Calu3 (cell line): ENCODE results near the gene PTCHD1. TPM values are rescaled to one million over a fixed set of nuclear protein-coding genes. Genes with fewer than 3 reads are reported as not detected.

Experiments
- BruUV-seq: library from RNA; stranded (reverse); fragments of 400-500 nt; replicated peaks from 2 replicates; lab custom pipeline; 2021; lab: Mats Ljungman, UMichigan
- CTCF ChIA-PET: fragments of 300-600 bp; sonication (Branson Sonifier 250); formaldehyde crosslinking; loops from one replicate; lab custom pipeline; 2022; ENCODE audit warnings: antibody characterized with exemption; lab: Charles Lee
- DNase-seq: peaks from one replicate; pipeline ENCODE4 v3.0.0; 2022
- H3K27ac Mint-ChIP-seq: one replicate; pipeline ENCODE4 v1.8.0; 2022; ENCODE audit warnings: mixed read lengths; ENCODE audit not compliant: unreplicated experiment
- H3K27me3 Mint-ChIP-seq: one replicate; pipeline ENCODE4 v1.8.0; 2022; ENCODE audit warnings: mixed read lengths; ENCODE audit not compliant: unreplicated experiment
- H3K36me3 Mint-ChIP-seq: one replicate; pipeline ENCODE4 v1.8.0; 2022; ENCODE audit warnings: mild to moderate bottlenecking, moderate library complexity, mixed read lengths; ENCODE audit not compliant: insufficient read depth, unreplicated experiment
- H3K4me1 Mint-ChIP-seq: one replicate; pipeline ENCODE4 v1.8.0; 2022; ENCODE audit warnings: mild to moderate bottlenecking, low read depth, mixed read lengths; ENCODE audit not compliant: unreplicated experiment
- H3K4me3 Mint-ChIP-seq: one replicate; pipeline ENCODE4 v1.8.0; 2022; ENCODE audit warnings: mild to moderate bottlenecking, low read depth, moderate library complexity, mixed read lengths; ENCODE audit not compliant: unreplicated experiment
- H3K9me3 Mint-ChIP-seq: one replicate; pipeline ENCODE4 v1.8.0; 2022; ENCODE audit warnings: low read depth, mixed read lengths; ENCODE audit not compliant: unreplicated experiment
- intact Hi-C: fragments of 100-400 bp; cut with micrococcal nuclease; formaldehyde crosslinking; loops from one replicate; pipeline ENCODE4 v1.10.0; 2022; ENCODE audit not compliant: unreplicated experiment
- total RNA-seq: library from RNA; stranded (reverse); gene quantifications from 2 replicates; pipeline ENCODE4 v1.2.3, GENCODE V29; 2022
- TF ChIP-seq, protein P1 (sequence below): fragments of 200-600 bp; IDR thresholded peaks from one replicate; pipeline ENCODE4 v1.8.0; 2022; ENCODE audit warnings: antibody characterized with exemption; ENCODE audit not compliant: unreplicated experiment

Gene PTCHD1
- total RNA-seq, 1 experiment from 2014 or later: not detected

DNA sequence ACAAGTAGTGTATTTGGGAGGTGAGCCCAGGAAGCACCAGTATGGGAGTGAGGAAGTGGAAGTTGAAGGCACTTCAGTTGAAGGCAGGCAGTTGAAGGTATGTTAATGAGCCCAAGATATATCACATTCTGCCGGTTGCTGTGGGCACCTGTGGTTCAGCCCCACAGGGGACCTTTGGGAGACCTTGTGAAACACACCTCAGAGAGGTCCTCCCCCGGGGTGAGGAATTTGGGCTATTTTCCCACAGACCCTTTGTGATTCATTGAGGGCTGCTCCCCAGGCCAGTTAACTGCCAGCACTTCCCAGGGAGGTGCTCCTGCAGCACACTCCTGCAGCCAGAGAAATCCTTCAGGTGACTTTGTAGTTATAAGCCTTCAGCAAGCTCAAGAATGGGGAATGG lies 45.9 kb downstream of the PTCHD1 start:
- CTCF ChIA-PET: no interaction called here
- intact Hi-C loops: no loop called here
- Mint-ChIP-seq H3K27ac (no peak overlapping the region), H3K36me3 (no peaks in the 10 kb centered on the region), H3K9me3 (no peaks in the 10 kb centered on the region), H3K4me1 (no peaks in the 10 kb centered on the region), H3K4me3 (no peak overlapping the region), H3K27me3 (no peaks in the 10 kb centered on the region)
- BruUV-seq: no TSS peak
- TF ChIP-seq, protein P1, sequence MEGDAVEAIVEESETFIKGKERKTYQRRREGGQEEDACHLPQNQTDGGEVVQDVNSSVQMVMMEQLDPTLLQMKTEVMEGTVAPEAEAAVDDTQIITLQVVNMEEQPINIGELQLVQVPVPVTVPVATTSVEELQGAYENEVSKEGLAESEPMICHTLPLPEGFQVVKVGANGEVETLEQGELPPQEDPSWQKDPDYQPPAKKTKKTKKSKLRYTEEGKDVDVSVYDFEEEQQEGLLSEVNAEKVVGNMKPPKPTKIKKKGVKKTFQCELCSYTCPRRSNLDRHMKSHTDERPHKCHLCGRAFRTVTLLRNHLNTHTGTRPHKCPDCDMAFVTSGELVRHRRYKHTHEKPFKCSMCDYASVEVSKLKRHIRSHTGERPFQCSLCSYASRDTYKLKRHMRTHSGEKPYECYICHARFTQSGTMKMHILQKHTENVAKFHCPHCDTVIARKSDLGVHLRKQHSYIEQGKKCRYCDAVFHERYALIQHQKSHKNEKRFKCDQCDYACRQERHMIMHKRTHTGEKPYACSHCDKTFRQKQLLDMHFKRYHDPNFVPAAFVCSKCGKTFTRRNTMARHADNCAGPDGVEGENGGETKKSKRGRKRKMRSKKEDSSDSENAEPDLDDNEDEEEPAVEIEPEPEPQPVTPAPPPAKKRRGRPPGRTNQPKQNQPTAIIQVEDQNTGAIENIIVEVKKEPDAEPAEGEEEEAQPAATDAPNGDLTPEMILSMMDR: no peak
- DNase-seq: no peak

DNA sequence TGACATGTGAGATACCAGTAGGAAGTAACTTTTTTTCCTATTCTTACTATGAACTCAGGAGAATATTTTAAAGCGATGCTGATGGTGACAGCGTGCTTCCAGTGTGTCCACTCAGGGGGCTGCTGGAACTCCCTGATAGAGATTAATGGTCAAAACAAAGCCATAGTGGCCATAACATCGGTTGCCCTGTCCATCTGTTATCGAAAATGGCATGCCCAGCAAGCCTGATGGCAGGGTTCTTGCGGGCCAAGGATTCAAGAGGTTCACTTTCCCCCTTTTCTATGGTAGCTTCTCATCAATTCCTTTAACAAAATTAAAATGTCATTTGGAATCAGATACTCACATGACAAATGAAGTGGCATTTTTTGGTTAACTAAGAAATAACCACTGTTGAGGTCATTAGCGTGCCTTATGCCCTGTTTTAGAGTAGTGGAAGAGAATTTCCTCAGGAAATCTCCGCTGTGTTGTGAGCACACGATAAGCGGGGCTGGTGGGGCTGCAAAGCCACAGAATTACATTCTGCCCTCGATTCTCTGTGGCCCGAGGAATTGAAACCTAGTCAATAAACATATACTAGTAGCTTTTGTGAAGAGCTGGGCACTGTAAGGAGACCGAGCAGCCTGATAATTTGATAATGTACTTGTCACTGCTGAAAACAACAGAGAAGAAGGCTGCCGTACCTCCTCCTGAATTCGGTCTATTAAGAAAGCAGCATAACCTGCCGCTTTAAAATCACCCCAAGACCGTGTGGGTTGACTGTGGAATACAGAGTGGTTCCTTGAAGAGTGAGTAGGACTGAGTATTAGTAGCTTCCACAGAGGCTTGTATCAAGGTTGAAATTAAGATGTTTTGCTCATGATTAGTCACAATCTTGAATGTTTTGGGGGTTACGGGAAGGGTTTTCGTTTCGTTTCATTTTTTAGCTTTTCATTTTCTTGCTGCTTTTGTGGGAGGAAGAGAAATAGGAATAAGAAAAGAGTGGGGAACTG lies 46.7 kb downstream of the PTCHD1 start:
- intact Hi-C loops: no loop called here
- no peak overlapping the region for H3K27ac Mint-ChIP-seq
- H3K9me3 Mint-ChIP-seq: no peaks in the 10 kb centered on the region
- CTCF ChIA-PET: no interaction called here
- H3K27me3 Mint-ChIP-seq: no peaks in the 10 kb centered on the region
- TF ChIP-seq, protein P1: no peak
- H3K4me1 Mint-ChIP-seq: no peaks in the 10 kb centered on the region
- no peaks in the 10 kb centered on the region for H3K36me3 Mint-ChIP-seq
- no TSS peak for BruUV-seq
- no peak for DNase-seq
- no peak overlapping the region for H3K4me3 Mint-ChIP-seq

DNA sequence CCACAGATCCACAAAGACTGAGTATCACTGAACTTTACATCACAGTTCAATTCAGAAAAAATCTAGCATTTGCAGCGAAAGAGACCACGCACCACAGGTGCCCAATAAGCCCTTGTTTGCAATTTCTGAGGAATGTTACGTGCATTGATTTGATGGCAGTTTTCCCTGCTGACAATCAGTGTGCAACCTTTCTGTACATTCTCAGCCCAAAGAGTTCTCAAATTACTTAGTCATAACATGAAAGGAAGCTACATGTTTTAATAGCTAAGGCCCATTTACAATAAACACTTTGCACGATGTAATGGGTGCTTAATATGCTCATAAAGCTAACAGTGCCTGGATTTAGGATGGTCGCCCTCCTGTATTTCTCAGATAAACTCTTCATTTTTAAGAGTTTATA lies 47.9 kb downstream of the PTCHD1 start:
- Mint-ChIP-seq H3K36me3 (no peaks in the 10 kb centered on the region), H3K27ac (no peak overlapping the region), H3K4me1 (no peaks in the 10 kb centered on the region), H3K9me3 (no peaks in the 10 kb centered on the region), H3K4me3 (no peak overlapping the region), H3K27me3 (no peaks in the 10 kb centered on the region)
- DNase-seq: no peak
- CTCF ChIA-PET: no interaction called here
- BruUV-seq: no TSS peak
- TF ChIP-seq, protein P1: no peak
- intact Hi-C loops: no loop called here

DNA sequence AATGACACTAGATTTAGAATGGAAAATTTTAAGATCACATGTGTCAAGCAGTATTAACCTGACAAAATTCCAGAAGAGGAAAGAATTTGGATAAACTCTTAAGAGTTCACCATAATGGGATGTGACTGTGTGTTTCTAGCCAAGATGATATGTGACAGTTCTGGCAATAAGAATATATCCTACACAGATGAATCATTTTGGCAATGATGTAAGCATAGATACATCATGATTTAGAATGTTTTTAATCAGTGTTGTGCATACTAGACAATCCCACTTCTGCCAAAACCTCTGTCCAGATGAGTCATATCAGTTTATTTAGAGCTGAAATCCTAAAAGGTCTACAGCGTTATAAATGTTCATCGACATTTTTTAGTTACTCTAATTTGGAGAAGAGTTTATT lies 48.8 kb downstream of the PTCHD1 start:
- no peak overlapping the region for H3K4me3 Mint-ChIP-seq
- no peaks in the 10 kb centered on the region for H3K4me1 Mint-ChIP-seq
- intact Hi-C loops: no loop called here
- no TSS peak for BruUV-seq
- H3K27me3 Mint-ChIP-seq: no peaks in the 10 kb centered on the region
- TF ChIP-seq, protein P1: no peak
- H3K36me3 Mint-ChIP-seq: no peaks in the 10 kb centered on the region
- H3K9me3 Mint-ChIP-seq: no peaks in the 10 kb centered on the region
- H3K27ac Mint-ChIP-seq: no peak overlapping the region
- CTCF ChIA-PET: no interaction called here
- DNase-seq: no peak
